Neural cell (in vitro differentiated cells): ENCODE data around the gene INTS4. TPM values are rescaled to one million over a fixed set of nuclear protein-coding genes. Genes with fewer than 3 reads are reported as not detected.
"Not testable (repeated sequence)": the region's sequence is repeated elsewhere in the genome, so short reads cannot be mapped to it uniquely, and the experiment has no call there.

Experiments
- H2AFZ ChIP-seq: fragments of 200-600, 300-800 bp; sonication (generic), shearing (Covaris generic); 2 replicates; pipeline ENCODE4 v1.6.0; 2014; ENCODE audit warnings: low read depth, mild to moderate bottlenecking, antibody characterized with exemption, low read length, moderate library complexity
- H3F3A ChIP-seq: fragments of 200-600 bp; shearing (Covaris generic); 2 replicates; pipeline ENCODE4 v1.6.1; 2016; ENCODE audit warnings: mild to moderate bottlenecking, moderate library complexity, mixed read lengths, antibody characterized with exemption, low read length; ENCODE audit not compliant: insufficient read depth, poor library complexity, severe bottlenecking
- H3K27ac ChIP-seq: fragments of 200-600, 300-800 bp; sonication (generic), shearing (Covaris generic); 2 replicates; pipeline ENCODE4 v1.5.1; 2014; ENCODE audit warnings: mild to moderate bottlenecking, low read length, moderate library complexity
- H3K27me3 ChIP-seq: fragments of 300-800, 200-600 bp; sonication (generic), shearing (Covaris generic); 2 replicates; pipeline ENCODE4 v1.6.0; 2014; ENCODE audit warnings: mild to moderate bottlenecking, low read depth, low read length, moderate library complexity; ENCODE audit not compliant: insufficient read depth
- H3K36me3 ChIP-seq: fragments of 300-800, 200-600 bp; sonication (generic), shearing (Covaris generic); 2 replicates; pipeline ENCODE4 v1.5.1; 2014; ENCODE audit warnings: mild to moderate bottlenecking, antibody characterized with exemption, low read length, moderate library complexity; ENCODE audit not compliant: insufficient read depth
- H3K4me2 ChIP-seq: fragments of 300-800, 200-600 bp; sonication (generic), shearing (Covaris generic); 2 replicates; pipeline ENCODE4 v1.6.0; 2014; ENCODE audit warnings: mild to moderate bottlenecking, low read length
- H3K4me3 ChIP-seq: fragments of 300-800, 200-600 bp; sonication (generic), shearing (Covaris generic); 2 replicates; pipeline ENCODE4 v1.5.1; 2014; ENCODE audit warnings: mild to moderate bottlenecking, low read length, moderate library complexity
- H3K79me2 ChIP-seq: fragments of 200-600 bp; shearing (Covaris generic); replicated peaks from 2 replicates; pipeline ENCODE4 v1.6.0; 2014; ENCODE audit warnings: mild to moderate bottlenecking, low read length, moderate library complexity; ENCODE audit not compliant: insufficient read depth
- H3K9ac ChIP-seq: fragments of 300-800, 200-600 bp; sonication (generic), shearing (Covaris generic); 2 replicates; pipeline ENCODE4 v1.6.1; 2016; ENCODE audit warnings: mild to moderate bottlenecking, low read length, mixed read lengths
- H3K9me2 ChIP-seq: fragments of 200-600 bp; shearing (Covaris generic); 2 replicates; pipeline ENCODE4 v1.6.1; 2016; ENCODE audit warnings: mild to moderate bottlenecking, low read length, mixed read lengths; ENCODE audit not compliant: insufficient read depth
- H3K9me3 ChIP-seq: fragments of 200-600, 300-800 bp; sonication (generic), shearing (Covaris generic); 2 replicates; pipeline ENCODE4 v1.6.1; 2016; ENCODE audit warnings: mild to moderate bottlenecking, mixed run types, low read length, moderate library complexity, mixed read lengths
- H4K20me1 ChIP-seq: fragments of 200-600 bp; shearing (Covaris generic); 2 replicates; pipeline ENCODE4 v1.6.1; 2016; ENCODE audit warnings: mild to moderate bottlenecking, mixed run types; ENCODE audit not compliant: insufficient read depth
- CTCF ChIP-seq: fragments of 450-650 bp; IDR thresholded peaks from 2 replicates; pipeline ENCODE4 v1.5.1; 2014; ENCODE audit warnings: antibody characterized with exemption, mild to moderate bottlenecking, moderate library complexity; ENCODE audit not compliant: poor library complexity, severe bottlenecking
- EP300 ChIP-seq: fragments of 450-650 bp; conservative IDR thresholded peaks from 2 replicates; pipeline ENCODE4 v1.6.1; 2014; ENCODE audit warnings: antibody characterized with exemption, mild to moderate bottlenecking, moderate library complexity; ENCODE audit not compliant: poor library complexity, severe bottlenecking
- EZH2 ChIP-seq: fragments of 200-600, 300-800 bp; shearing (Covaris generic), sonication (generic); IDR thresholded peaks from 2 replicates; pipeline ENCODE4 v1.6.1; 2014; ENCODE audit warnings: antibody characterized with exemption, low read length, borderline replicate concordance, mild to moderate bottlenecking; ENCODE audit not compliant: insufficient read depth, poor library complexity, severe bottlenecking
- MXI1 ChIP-seq: fragments of 450-650 bp; conservative IDR thresholded peaks from 2 replicates; pipeline ENCODE4 v1.6.1; 2014; ENCODE audit warnings: antibody characterized with exemption, mild to moderate bottlenecking; ENCODE audit not compliant: poor library complexity, severe bottlenecking
- POLR2AphosphoS5 ChIP-seq: IDR thresholded peaks from 2 replicates; pipeline ENCODE4 v1.6.1; 2012
- RAD21 ChIP-seq: fragments of 450-650 bp; conservative IDR thresholded peaks from 2 replicates; pipeline ENCODE4 v1.6.1; 2014; ENCODE audit warnings: antibody characterized with exemption, mild to moderate bottlenecking, moderate library complexity
- REST ChIP-seq: IDR thresholded peaks from 2 replicates; pipeline ENCODE4 v1.6.1; 2012; ENCODE audit warnings: borderline replicate concordance
- SMC3 ChIP-seq: fragments of 450-650 bp; conservative IDR thresholded peaks from 2 replicates; pipeline ENCODE4 v1.6.1; 2014; ENCODE audit warnings: antibody characterized with exemption, mild to moderate bottlenecking, moderate library complexity; ENCODE audit not compliant: poor library complexity
- TAF1 ChIP-seq: IDR thresholded peaks from 2 replicates; pipeline ENCODE4 v1.6.1; 2012; ENCODE audit warnings: low read depth
- polyA plus RNA-seq: library from polyadenylated mRNA; depleted of rRNA; stranded (reverse); fragments of >200 nt; gene quantifications from 2 replicates; pipeline ENCODE4 v1.2.3, GENCODE V29; 2014

Gene INTS4
- polyA plus RNA-seq, 1 donor from 2014 or later = 34.5 TPM

GRCh38 chr11:77966338-77966737 is 28.1 kb downstream of the INTS4 start:
- Histone ChIP-seq H3K4me3 (no peak overlapping the region), H2AFZ (no peak overlapping the region), H3K27ac (no peak overlapping the region), H3K36me3 (peaks cover 8% of the 10 kb centered on the region), H3K79me2 (no peaks in the 10 kb centered on the region), H4K20me1 (no peaks in the 10 kb centered on the region), H3K9me2 (no peaks in the 10 kb centered on the region), H3K27me3 (no peaks in the 10 kb centered on the region), H3K9me3 (no peaks in the 10 kb centered on the region), H3K4me2 (no peak overlapping the region), H3F3A (no peaks in the 10 kb centered on the region), H3K9ac (no peak overlapping the region)
- TF ChIP-seq RAD21 (no peak), CTCF (no peak), EP300 (no peak)

- TF ChIP-seq MXI1 = no peak
- TF ChIP-seq EP300 = no peak
- no peak for TF ChIP-seq RAD21
- TF ChIP-seq SMC3 = no peak
- TF ChIP-seq CTCF = no peak
- TF ChIP-seq TAF1 = no peak
- TF ChIP-seq EZH2 = no peak
- no peak for TF ChIP-seq REST
- no peak for TF ChIP-seq POLR2AphosphoS5
- Histone ChIP-seq H3K27me3 (no peaks in the 10 kb centered on the region), H2AFZ (no peak overlapping the region), H3K9me3 (no peaks in the 10 kb centered on the region), H3K27ac (no peak overlapping the region), H4K20me1 (no peaks in the 10 kb centered on the region), H3K9me2 (no peaks in the 10 kb centered on the region), H3K79me2 (no peaks in the 10 kb centered on the region), H3K4me3 (no peak overlapping the region), H3F3A (no peaks in the 10 kb centered on the region), H3K4me2 (no peak overlapping the region), H3K36me3 (peaks cover 4% of the 10 kb centered on the region), H3K9ac (no peak overlapping the region)
These were observed 35.0 kb downstream of the INTS4 start for GRCh38 chr11:77959434-77959833.

GRCh38 chr11:77958583-77959177 is 35.8 kb downstream of the INTS4 start:
- H3K79me2 ChIP-seq, H3K9ac ChIP-seq, H4K20me1 ChIP-seq, H3K9me2 ChIP-seq, H3K36me3 ChIP-seq, H3K27ac ChIP-seq, H3K4me2 ChIP-seq, H2AFZ ChIP-seq, H3F3A ChIP-seq, H3K27me3 ChIP-seq, H3K9me3 ChIP-seq, H3K4me3 ChIP-seq: not testable (repeated sequence)

- not testable (repeated sequence) for H3K9me2 ChIP-seq
These were observed 51.2 kb downstream of the INTS4 start for GRCh38 chr11:77943296-77943695.

More at GRCh38 chr11:77943296-77943695, 51.2 kb downstream of the INTS4 start:
- not testable (repeated sequence) for H4K20me1 ChIP-seq, H3K4me3 ChIP-seq, H2AFZ ChIP-seq, H3K36me3 ChIP-seq, H3K9ac ChIP-seq, H3K27me3 ChIP-seq, H3K79me2 ChIP-seq, H3K4me2 ChIP-seq, H3K9me3 ChIP-seq, H3K27ac ChIP-seq, H3F3A ChIP-seq
